ENCODE measurements around the gene CD27. TPM values are rescaled to one million over a fixed set of nuclear protein-coding genes. Genes with fewer than 3 reads are reported as not detected.

CD27 gene
- total RNA-seq, 2 donors from 2014 or later: 0.26 to 0.35 TPM

Other genes with a start within 250 kb of the CD27 start
- 100 to 1,000 TPM in 1 of 2 donors, 10 to 100 TPM in 1; 55.1 to 167 TPM for gene CD9, start 244.6 kb upstream of the CD27 start, total RNA-seq
- gene PLEKHG6, start 134.3 kb upstream of the CD27 start, total RNA-seq: 1 to 10 TPM; 5.0 to 6.8 TPM
- gene TNFRSF1A, start 102.9 kb upstream of the CD27 start, total RNA-seq: 100 to 1,000 TPM in 1 of 2 donors, 10 to 100 TPM in 1; 89.6 to 117 TPM
- 1 to 10 TPM in 1 of 2 donors, under 1 TPM in 1; 0.85 to 3.5 TPM for gene SCNN1A, start 69.4 kb upstream of the CD27 start, total RNA-seq
- gene LTBR, start 60.8 kb upstream of the CD27 start, total RNA-seq: 10 to 100 TPM; 40.4 to 66.6 TPM
- gene TAPBPL, start 7.1 kb downstream of the CD27 start, total RNA-seq: 10 to 100 TPM; 11.8 to 15.2 TPM
- gene VAMP1, start 25.7 kb downstream of the CD27 start, total RNA-seq: 1 to 10 TPM; 3.6 to 6.2 TPM
- 100 to 1,000 TPM; 202 to 203 TPM for gene MRPL51, start 48.3 kb downstream of the CD27 start, total RNA-seq
- 10 to 100 TPM; 12.4 to 15.8 TPM for gene NCAPD2, start 49.1 kb downstream of the CD27 start, total RNA-seq
- gene GAPDH, start 89.6 kb downstream of the CD27 start, total RNA-seq: 1,000 to 10,000 TPM; 3,044 to 4,078 TPM
- gene IFFO1, start 111.1 kb downstream of the CD27 start, total RNA-seq: 10 to 100 TPM; 18.1 to 19.5 TPM
- gene NOP2, start 123.3 kb downstream of the CD27 start, total RNA-seq: 10 to 100 TPM; 16.0 to 30.5 TPM
- gene CHD4, start 162.4 kb downstream of the CD27 start, total RNA-seq: 100 to 1,000 TPM; 117 to 151 TPM
- gene LPAR5, start 191.0 kb downstream of the CD27 start, total RNA-seq: 1 to 10 TPM; 1.8 to 2.9 TPM
- under 1 TPM; 0.60 to 0.88 TPM for gene ACRBP, start 202.5 kb downstream of the CD27 start, total RNA-seq
- 10 to 100 TPM; 16.8 to 28.5 TPM for gene ING4, start 218.2 kb downstream of the CD27 start, total RNA-seq
- gene ZNF384, start 244.4 kb downstream of the CD27 start, total RNA-seq: 10 to 100 TPM; 28.3 to 31.2 TPM